HG02885 (cell line): ENCODE measurements around the gene DPF3.

Source experiments
- ATAC-seq: cut with Tn5 transposase; IDR thresholded peaks from one replicate; pipeline ENCODE4 v1.9.1; 2021; ENCODE audit warnings: mild to moderate bottlenecking; ENCODE audit not compliant: unreplicated experiment, poor library complexity

The DPF3 gene

GRCh38 chr14:72802588-72802946 is 91.3 kb downstream of the DPF3 start:
- no peak for ATAC-seq

- ATAC-seq = no peak
These were observed 91.9 kb downstream of the DPF3 start for GRCh38 chr14:72801836-72802587.

GRCh38 chr14:72801381-72801812 is 92.5 kb downstream of the DPF3 start:
- no peak for ATAC-seq

DNA sequence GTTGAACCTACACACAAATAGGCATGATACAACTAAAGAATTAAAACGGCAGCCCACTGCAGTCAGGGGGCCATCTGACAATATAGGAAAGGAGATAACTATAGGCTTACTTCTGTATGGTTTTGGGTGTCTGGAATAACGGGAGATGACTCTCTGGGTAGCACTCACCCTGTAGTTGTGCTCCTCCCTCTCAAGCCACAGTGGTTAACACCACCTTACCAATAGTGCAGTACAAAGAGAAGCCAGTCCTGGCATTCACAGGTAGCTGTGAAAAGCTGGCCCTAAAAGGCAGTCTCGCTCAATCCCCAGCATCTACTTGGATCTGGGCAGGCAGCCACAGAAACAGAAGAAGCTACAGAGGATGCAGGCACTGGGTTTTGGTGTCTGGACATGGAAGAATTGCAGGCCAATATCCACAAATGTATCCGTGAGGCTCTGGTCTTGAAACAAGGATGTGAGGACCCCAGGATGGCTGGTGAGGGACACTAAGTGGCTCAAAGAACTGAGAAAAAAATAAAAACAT is 93.0 kb downstream of the DPF3 start:
- ATAC-seq = no peak

GRCh38 chr14:72800296-72800695 is 93.6 kb downstream of the DPF3 start:
- no peak for ATAC-seq

DNA sequence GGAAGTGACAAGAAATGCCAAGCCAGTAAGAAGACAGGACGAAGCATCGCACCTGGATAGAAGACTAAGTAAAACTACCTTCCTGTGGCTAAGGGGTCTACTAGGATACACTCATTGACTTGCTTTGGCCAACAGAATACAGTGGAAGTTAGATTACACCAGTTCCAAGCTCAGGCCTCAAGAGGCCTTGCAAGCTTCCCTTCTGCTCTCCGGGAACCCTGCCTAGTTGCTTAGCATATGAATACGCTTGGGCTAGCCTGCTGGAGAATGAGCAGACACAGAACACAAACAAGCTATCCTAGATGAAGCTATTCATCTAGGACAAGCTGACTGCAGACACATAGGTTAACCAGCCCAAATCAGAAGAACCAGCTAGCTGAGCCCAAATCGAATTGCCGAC is 97.0 kb downstream of the DPF3 start:
- ATAC-seq = no peak

DNA sequence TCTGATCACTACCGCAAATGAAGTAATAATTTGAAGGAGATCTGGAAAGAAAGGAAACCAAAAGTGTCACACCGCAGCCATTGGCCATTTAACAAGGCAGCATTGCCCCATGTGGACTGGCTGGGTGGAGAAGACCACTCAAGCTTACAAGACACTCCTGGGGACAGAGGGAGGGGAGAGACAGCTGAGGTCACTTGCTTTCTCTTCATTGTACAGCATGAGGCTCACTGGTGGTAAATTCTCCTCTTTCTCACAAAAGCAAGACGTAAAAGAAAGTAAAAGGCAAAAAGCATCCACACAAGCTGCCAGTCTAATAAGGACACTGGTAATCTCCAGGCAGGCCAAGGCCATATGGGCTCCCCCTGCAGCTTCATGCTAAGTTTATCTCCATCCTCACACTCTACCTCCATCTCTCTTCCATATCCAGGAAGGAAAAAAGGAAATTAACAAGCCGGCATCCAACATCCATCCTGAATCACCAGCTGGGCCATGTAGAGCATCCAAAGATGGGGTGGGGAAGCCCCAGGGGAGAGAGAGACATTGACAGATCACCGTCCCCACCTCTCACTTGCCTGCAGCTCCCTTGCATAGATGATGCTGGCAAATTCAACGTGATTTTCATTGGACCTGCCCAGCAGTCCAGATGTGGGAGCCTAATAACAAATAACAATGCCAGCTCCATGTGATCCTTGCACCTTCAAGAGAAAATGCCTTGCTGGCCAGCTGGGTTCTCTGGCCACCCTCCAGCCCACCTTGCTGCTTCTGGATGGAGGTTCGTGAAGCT is 100.6 kb downstream of the DPF3 start:
- no peak for ATAC-seq

DNA sequence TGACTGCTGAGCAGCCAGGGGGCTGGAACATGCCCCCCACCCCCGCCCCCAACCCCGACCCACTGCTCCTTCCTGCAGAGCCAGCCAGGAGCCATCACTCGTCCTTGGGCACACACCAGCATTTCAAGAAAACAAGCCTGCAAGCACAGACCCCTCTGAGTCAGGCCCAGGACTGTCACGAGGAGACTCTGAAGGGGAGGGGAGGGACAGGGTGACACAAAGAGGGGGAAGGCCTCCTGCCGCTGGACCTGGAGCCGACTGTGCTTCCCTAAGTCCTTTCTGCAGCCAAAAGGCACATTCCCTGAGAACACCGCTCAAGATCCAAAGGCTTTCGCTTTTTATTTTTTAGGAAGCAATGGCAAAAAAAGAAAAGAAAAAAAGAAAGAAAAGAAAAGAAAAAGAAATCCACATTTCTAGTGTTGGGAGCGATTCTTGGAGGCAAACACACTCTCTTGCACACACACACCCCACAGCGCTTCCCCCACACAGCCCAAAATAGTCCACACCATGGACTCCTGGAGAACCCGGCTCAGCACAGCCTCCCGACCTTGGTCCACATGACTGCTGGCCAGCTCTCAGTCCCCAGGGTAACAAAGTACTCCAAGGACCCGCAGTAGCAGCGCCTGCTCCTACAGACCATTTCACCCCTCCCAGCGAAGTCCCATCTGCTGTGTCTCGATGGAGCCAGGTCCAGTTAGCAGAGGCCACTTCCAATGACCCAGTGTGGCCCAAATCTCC is 101.7 kb downstream of the DPF3 start:
- no peak for ATAC-seq

DNA sequence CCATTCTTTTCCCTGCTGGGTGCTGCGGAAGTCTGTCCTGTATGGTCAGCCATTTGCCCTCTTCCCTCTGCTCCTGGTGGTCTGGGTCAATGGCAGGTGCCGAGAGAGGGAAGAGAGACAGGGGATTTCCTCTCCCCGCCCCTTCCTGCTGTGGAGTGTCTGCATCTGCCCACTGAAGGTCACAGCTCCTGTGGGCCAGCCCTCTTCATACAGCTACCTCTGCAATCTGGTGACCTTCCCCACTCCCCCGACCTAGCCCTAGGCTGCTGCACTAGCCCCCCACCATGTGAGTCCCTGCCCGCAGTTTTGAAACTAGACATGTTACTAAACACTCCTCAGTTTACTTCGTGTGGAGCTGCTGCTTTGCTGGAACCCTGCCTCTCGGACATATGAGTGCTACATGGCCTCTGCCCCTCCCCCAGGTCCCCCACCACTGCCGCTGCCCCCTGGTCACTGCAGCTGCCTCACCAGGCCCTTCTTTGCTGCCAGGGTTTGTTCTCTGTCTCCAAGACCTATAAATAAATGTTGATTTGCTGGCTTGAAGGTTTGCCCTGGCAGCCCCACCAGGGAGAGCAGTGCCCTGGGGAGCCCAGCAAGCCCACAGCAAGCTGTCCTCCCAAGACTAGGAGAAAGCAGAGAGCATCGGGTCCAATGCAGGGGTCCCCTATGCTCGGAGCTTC is 102.9 kb downstream of the DPF3 start:
- no peak for ATAC-seq

DNA sequence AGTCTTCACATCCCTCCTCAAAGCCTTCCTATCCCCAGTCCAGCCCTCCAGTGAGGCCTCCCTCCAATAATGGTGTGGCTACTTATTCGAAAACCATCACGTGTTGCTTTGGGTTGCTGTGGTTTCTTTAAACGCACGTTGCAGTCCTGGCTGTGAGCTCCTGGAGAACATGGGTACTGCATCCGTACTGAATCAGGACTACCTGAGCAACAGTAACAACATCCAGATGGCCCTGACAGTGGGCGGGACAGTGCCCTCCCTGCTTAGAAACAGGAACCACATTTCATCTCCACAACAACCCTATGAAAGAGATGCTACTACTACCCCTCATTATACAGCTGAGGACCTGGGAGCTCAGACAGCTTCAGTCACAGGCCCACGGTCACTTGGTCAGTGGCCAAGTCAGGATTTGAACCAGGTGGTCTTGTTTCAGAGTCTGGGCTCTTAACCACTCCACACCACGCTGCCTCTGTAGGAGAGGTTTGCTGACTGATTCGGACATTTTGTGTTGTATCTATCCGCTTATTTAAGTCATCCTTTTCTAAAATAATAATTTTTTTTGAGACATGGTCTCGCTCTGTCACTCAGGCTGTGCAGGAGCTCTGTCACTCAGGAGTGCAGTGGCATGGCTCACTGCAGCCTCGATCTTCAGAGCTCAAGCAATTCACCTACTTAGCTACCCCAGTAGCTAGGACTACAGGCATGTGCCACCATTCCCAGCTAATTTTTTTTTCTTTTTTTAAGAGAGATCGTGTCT is 104.8 kb downstream of the DPF3 start:
- ATAC-seq = no peak

DNA sequence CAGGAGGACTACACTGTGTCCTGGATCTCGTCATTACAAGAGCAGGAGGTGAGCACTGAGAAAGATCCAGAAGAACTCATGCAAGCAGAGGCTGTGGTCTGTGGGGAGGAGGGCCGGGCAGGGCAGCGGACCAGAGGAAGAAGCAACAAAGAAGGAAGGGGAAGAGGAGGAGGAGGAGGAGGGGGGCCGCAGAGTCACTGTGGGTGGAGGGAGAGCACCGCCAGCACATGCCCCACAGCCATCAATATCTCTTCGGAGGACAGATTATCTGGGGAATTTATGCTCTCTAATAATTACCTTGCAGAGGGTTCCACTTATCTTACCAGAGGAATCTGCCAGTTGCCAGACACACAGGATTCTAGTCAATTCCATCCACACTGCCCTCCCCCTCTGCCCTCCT is 105.6 kb downstream of the DPF3 start:
- ATAC-seq = no peak

DNA sequence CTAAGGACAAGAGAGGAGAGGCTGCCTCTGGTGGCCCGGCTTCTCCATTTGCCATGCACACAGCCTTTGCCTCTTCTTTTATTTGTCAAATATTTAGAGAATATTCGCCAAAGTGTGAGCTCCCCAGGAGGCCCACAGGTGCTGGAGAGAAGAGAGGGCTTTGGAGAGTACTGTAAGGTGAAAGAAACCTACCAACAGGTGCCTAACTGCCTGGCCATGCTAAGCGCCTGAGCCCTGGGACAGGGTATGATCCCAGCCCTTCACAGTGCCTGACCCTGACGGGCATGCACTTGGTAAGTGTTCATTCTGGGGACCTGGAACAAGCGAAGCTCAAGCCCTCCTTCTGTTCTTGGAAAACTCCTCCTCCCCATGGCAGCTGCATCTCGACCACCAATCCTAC is 106.1 kb downstream of the DPF3 start:
- ATAC-seq = no peak

- no peak for ATAC-seq
These were observed 107.2 kb downstream of the DPF3 start for GRCh38 chr14:72786378-72787350.

GRCh38 chr14:72783741-72784140 is 110.2 kb downstream of the DPF3 start:
- ATAC-seq = no peak

GRCh38 chr14:72782817-72783216 is 111.1 kb downstream of the DPF3 start:
- ATAC-seq = no peak

DNA sequence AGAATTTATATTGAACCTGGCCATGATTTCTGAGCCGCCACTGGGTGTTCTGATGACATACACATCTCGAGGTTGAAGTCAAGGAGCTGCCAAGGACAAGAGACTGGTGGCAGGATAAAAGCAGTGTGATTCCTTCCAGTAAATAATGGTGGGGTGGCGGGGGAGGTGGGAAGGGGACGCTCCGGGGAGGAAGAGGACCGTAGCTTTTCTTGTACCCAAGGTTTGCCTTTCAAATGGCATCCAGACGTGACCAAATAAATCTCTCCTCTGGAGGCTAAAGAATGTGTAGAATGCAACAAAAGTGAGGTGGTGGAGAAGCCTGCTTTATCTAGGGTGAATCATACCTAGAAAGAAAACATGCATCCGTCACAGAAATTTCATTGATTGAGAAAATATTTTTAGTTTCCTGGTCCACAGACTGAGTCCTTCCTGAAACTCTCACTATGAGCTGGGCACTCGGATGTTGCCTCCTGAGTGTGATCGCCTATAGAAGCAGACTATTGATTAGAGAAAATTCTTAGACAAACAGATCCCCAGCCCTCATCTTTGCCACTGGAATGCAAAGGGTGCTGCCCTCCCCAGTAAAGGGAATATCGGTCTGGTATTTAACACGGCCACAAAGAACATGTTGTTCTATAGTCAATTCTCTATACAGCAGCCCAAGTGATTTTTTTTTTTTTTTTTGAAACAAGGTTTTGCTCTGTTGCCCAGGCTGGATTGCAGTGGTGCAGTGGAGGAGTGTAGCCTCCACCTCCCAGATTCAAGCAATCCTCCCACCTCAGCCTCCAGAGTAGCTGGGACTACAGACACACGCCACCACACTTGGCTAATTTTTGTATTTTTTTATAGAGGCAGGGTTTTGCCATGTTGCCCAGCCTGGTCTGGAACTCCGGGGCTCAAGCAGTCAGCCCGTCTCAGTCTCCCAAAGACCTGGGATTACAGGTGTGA is 112.1 kb downstream of the DPF3 start:
- ATAC-seq = no peak

- no peak for ATAC-seq
These were observed 113.2 kb downstream of the DPF3 start for GRCh38 chr14:72780751-72781150.
